Stimulated activated CD4-positive, alpha-beta T cell treated with anti-CD3 and anti-CD28 coated beads, Interleukin-1b, Interleukin-23, amount 100 ng/mL, for 4 hours (primary cell): Measurements from ENCODE around the gene OOSP2.

Experiments
- DNase-seq, 2 donors: peaks; one replicate each; pipeline ENCODE4 v3.0.0-alpha.2; 2020; ENCODE audit warnings: low read depth in 2 of 2

The OOSP2 gene

GRCh38 chr11:60078745-60079144, 38.5 kb downstream of the OOSP2 start:
- DNase-seq: no peak

- DNase-seq: no peak
Observed at GRCh38 chr11:60080535-60080934, 40.3 kb downstream of the OOSP2 start.

- no peak for DNase-seq
Observed at GRCh38 chr11:60084631-60085273, 44.5 kb downstream of the OOSP2 start.

GRCh38 chr11:60085909-60086308, 45.7 kb downstream of the OOSP2 start:
- DNase-seq: no peak

- no peak for DNase-seq
Observed at GRCh38 chr11:60087239-60087638, 47.0 kb downstream of the OOSP2 start.

- no peak for DNase-seq
Observed at GRCh38 chr11:60088364-60088763, 48.2 kb downstream of the OOSP2 start, which contains the start of gene MS4A2. MS4A2 (plus strand) TSS chr11:60088664; CDS start chr11:60088766, 102 bp downstream.

- DNase-seq: no peak
Observed at GRCh38 chr11:60095477-60096120, 55.4 kb downstream of the OOSP2 start.

DNA sequence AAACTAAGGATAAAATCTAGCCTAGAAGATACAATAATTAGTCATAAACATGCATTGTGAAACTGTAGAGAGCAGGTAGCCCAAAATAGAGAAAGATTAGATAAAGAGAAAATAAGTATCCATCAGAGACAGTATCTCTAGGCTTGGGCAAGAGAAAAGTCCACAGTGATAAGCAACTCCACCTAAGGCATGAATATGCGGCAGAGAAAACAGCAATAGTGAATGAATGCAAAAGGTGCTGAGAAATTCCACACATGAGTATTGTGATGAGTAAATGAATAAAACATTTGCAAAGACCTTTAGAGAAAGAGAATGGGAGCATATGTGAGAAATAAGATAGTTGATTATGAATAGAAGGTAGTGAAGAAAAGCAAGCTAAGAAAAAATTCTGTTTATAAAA, 57.0 kb downstream of the OOSP2 start:
- DNase-seq: no peak
